GM19193 (cell line): ENCODE results near the gene RASGRF1.

Experiments used
- POLR2A ChIP-seq: IDR thresholded peaks from 4 replicates; pipeline ENCODE4 v1.6.1; 2011; ENCODE audit not compliant: insufficient read depth, insufficient read length; ENCODE audit errors: extremely low read depth

Gene RASGRF1

DNA sequence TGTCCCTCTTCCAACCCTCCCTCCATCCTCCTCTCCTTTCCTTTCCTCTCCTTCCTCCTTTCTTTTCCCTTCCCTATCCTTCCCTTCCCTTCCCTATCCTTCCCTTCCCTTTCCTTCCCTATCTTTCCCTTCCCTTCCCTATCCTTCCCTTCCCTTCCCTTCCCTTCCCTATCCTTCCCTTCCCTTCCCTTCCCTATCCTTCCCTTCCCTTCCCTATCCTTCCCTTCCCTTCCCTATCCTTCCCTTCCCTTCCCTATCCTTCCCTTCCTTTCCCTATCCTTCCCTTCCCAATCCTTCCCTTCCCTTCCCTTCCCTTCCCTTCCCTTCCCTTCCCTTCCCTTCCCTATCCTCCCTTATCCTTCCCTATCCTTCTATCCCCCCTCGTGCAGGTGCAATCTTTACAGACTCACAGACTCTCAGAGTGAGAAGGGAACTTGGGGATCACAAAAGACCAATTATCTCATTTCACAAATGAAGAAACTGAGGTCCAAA is 31.5 kb downstream of the RASGRF1 start:
- TF ChIP-seq POLR2A: no peak

DNA sequence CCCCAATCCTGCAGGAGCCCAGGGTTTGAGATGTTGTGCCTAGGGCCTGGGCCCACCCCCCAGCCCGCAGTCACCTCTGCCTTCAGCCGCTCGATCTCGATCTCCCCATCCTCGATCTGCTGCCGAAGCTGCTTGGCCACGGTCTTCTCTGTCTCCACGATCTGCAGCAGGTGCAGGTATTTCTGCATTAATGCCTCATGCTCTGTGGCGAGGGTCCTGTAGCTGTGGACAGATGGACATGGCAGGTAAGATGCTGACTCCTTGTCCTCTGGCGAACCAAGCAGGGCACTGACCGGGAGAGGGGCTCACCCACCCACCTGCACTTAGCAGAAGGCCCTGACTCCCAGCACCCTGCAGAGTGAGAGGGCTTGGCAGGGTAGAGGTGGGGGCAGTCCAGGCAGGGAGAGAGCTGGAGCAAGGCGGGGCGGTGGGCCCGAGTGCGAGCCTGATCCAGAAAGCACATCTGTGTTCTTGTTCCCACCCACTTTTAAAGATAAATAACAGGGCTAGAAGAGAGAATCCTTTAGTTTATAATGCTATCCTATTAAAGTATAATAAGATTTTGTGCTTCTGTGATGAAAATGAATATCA is 32.2 kb downstream of the RASGRF1 start:
- TF ChIP-seq POLR2A: no peak

- TF ChIP-seq POLR2A: no peak
These were observed 33.5 kb downstream of the RASGRF1 start for GRCh38 chr15:79057050-79057449.

DNA sequence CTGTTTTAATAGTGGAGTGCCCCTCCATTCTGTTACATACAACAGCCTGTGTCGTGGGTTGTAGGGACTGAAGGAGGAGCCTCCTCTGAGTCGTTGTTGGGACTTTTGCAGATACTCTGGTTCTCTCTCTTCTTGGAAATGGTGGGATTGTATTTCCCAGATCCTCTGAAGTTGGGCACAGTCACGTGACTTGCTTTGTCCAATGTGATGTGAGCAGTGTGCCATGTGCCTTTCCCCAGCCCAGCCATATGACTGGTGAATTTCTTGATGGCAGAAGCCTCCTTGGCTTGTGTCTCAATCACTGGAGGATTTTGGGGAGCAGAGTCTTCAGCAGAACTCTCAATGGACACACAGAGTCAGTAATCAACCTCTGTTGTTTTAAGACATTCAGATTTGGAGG is 36.2 kb downstream of the RASGRF1 start:
- no peak for TF ChIP-seq POLR2A

DNA sequence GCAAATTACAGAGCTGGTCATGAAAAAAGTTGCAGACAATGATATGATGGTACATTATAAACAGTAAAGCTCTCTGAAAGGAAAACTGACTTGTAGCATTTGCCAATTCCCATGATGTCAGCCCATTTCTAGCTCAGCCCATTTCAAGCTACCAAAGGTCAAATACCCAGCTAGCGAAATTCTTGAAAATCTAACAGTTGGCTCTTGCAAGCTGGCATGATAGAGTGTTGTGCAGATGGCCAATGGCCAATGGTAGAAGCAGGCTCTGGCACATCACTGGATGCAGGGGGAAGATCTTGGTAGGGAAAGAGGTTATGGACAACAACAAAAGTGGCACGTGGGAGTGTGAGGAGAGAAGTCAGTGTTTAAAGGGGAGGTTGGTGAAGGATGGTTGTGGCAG is 36.7 kb downstream of the RASGRF1 start:
- no peak for TF ChIP-seq POLR2A

DNA sequence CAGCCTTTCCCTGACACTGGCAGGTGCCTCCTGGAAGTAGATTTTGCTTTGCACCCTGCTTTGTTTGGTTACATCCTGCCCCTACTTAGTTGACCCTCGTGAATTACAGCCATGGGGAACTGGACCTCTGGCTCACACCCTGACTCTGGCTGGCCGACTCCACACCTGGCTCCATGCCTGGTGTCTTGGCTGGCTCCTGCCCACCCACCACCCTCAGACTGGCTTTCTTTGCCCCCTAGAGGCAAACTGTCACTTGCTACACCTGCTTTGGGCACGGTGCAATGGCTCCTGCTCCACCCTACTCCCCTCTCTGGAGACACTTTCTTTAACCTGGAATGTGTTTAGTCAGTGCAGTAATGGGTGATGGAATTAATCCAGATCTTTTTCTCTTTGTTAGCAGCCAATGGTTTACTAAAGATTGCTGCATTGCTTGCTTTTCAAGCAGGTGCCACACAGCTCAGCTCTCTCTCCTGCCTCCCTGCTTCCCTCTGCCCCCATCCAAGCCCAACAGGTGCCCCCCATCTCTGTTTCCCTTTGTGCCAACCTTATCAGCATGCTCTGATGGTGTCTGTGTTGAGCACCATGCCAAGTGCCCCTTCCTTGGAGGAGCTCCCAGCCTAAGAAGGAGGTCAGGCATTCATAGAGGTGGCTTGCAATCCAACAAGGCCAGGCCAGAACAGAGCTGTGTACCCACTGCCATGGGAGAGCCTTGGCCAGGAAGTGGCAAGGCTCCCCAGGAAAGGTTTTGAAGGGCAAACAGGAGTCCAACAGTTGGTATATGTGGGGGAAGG is 38.4 kb downstream of the RASGRF1 start:
- TF ChIP-seq POLR2A: no peak

DNA sequence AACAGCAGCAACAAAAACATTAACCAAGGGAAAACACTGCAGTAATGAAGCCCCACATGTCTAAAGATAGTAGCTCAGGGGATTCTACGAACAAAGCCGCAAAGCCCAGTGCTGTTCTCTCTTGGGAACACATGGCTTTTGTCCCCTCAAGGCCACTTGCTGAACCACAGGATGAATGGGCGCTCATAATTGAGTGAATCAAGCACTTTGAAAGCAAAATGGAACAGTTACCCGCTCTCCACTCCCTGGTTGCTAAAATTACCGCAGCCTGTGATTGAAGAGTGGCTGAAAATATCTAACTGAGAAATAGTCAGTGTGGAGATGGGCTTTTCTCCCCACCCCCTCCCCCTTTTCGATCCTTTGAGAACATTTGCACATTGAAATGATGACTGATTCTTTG is 39.6 kb downstream of the RASGRF1 start:
- TF ChIP-seq POLR2A: no peak

DNA sequence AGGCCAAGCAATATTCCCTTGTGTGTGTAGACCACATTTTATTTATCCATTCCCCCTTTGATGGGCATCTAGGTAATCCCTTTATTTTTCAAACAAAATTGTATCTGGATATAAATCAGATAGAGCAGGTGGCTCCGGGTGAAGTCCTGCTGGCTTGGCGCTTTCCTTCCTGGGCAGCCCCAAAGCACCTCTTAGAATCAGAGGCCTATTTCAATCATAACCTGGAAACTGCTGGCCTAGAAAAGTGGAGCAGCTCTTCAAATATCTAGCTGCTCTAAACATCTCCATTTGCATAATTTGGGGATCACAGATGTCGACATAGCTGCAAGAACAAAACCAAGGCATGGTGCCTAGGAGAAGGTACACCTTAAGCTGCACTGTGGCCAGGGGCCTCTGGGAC is 40.2 kb downstream of the RASGRF1 start:
- no peak for TF ChIP-seq POLR2A

- TF ChIP-seq POLR2A: no peak
These were observed 41.2 kb downstream of the RASGRF1 start for GRCh38 chr15:79049416-79049815.

GRCh38 chr15:79047676-79048439 is 42.7 kb downstream of the RASGRF1 start:
- no peak for TF ChIP-seq POLR2A

DNA sequence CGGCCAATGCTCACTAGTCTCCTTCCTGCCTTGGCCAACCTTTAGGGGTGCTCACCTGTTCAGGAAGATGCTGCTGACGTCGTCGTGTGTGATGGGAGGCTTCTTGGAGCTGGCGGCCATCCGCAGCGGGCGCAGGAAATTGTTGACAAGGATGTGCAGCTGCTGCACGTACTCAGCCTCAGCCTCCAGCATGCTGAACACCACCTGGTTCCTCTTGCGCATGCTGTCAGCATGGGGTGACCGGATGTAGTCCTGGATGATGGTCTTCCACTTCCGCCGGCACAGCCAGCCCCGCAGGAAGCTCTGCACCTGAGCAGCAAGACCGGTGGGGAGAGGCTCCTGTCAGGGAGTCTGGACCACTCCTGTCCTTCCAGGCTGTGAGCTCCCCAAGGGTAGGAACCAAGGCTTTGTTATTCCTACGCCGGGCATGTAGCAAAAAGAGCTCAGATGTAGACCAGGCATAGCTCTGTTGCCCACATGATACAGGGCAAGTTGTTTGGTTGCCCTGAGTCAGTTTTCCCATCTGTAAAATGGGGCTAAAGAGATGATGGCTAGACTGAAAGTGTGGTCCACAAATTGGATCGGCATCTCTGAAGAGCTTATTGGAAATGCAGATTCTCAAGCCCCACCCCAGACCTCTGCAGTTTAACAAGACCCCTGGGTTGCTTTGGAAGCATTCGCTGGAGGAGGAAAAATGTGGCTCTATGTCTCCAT is 43.7 kb downstream of the RASGRF1 start:
- no peak for TF ChIP-seq POLR2A

DNA sequence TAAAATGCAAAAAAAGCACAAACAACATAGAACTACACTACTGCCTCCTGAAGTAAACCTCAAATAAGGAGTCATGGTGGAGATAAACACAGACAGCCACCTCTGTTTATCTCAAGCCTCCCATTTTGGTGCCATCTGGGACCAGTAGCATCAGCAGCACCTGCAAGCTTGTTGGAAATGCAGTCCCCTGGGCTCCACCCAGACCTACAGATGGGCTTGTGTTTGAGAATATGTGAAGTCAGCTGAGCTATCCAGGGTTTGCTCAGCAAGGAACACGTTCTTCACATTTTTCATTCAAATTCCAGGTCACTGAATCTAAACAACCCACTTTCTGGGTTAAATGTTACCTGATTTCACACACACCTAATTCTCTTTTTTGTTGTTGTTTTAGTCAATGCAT is 45.5 kb downstream of the RASGRF1 start:
- no peak for TF ChIP-seq POLR2A

- no peak for TF ChIP-seq POLR2A
These were observed 48.2 kb downstream of the RASGRF1 start for GRCh38 chr15:79042213-79042928.

DNA sequence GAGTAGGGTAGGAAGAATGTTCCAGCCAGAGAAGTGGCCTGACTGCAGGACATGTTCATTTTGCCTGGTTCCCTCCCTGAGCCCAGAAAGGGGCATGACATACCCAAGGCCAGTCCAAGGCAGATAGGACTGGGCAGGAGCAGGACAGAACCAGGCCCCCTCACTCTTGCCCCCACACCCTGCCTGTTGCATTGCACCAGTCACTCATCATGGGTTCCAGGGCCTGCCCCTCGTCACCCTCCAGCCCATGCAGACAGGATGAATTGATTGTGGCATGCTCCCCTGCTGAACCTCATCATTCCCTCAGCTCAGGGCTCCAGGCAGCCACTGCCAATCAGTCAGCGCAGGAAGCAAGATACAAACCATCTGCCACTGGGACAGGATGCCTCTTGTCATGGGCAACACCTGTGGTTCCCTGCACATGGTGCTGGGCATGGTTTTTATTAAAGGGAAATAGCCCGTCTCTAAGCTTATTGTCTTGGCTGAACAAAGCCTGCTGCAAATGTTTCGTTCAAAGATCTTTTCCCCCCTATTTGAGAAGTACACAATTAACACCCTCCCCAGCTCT is 48.9 kb downstream of the RASGRF1 start:
- no peak for TF ChIP-seq POLR2A
